SH-SY5Y (cell line): Measurements from ENCODE around the gene PLA2R1.

Experiments
- GATA2 ChIP-seq: IDR thresholded peaks from 2 replicates; pipeline ENCODE4 v1.6.1; 2011; ENCODE audit warnings: mild to moderate bottlenecking, low read depth, low read length
- GATA3 ChIP-seq: IDR thresholded peaks from 2 replicates; pipeline ENCODE4 v1.6.1; 2011; ENCODE audit warnings: low read depth, mild to moderate bottlenecking, low read length, moderate library complexity

DNA sequence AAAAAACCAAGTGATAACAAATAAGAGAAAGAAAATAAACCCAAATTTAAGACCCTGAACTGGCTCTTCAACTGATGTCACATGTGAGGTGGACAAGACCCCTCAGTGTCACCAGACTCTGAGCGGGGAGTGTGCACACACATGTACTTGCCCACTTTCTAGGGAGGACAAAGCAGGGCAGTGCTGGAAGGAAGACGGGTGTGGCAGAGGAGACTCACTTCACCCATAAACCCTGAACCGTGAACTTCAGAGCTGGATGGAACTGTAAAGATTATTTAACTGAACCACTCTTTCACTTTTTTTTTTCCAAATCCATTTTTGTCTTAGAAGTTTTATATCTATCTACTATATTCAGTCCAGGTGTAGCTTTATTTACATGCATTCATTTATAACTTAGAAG lies 12.3 kb downstream of the PLA2R1 start:
- TF ChIP-seq GATA2 (no peak), GATA3 (no peak)
